ENCODE results near the gene UBAC1.

DNA sequence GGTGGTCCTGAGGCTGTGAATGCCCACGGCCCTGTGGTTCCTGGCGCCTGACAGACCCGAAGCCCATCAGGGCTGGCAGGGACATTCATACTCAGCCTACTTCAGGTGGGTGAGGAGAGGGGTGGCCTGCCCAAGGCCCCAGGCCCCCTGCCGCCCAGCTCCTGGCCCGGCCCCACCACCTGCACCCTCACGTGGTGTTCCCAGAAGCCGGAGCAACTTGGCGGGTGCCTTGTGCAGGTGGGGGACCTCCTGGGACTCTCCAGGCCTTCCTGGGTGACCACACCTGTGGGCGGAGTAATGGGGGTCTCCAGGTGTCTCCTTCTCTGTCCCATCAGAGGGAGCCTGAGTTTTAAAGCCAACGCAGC is 36.8 kb upstream of the UBAC1 start:
- TF ChIP-seq MAX (IDR thresholded peaks at IDR 0.05; ENCODE audit: low read depth, low read length) (no peak), EZH2 (IDR thresholded peaks at IDR 0.05; ENCODE audit: borderline replicate concordance, control insufficient read depth, low read depth, low read length) (no peak), MLLT1 (IDR thresholded peaks at IDR 0.05) (no peak), KDM1A (IDR thresholded peaks at IDR 0.05; ENCODE audit: borderline replicate concordance) (no peak), ESRRA (IDR thresholded peaks at IDR 0.05; ENCODE audit: low read length) (no peak), CREB1 (IDR thresholded peaks at IDR 0.05; ENCODE audit: low read depth) (no peak), MYC (IDR thresholded peaks at IDR 0.05; ENCODE audit: insufficient read depth, insufficient read length, insufficient replicate concordance, low read length, severe bottlenecking) (no peak)
- TF ChIP-seq, protein P1, sequence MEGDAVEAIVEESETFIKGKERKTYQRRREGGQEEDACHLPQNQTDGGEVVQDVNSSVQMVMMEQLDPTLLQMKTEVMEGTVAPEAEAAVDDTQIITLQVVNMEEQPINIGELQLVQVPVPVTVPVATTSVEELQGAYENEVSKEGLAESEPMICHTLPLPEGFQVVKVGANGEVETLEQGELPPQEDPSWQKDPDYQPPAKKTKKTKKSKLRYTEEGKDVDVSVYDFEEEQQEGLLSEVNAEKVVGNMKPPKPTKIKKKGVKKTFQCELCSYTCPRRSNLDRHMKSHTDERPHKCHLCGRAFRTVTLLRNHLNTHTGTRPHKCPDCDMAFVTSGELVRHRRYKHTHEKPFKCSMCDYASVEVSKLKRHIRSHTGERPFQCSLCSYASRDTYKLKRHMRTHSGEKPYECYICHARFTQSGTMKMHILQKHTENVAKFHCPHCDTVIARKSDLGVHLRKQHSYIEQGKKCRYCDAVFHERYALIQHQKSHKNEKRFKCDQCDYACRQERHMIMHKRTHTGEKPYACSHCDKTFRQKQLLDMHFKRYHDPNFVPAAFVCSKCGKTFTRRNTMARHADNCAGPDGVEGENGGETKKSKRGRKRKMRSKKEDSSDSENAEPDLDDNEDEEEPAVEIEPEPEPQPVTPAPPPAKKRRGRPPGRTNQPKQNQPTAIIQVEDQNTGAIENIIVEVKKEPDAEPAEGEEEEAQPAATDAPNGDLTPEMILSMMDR (IDR thresholded peaks at IDR 0.05 in 2 of 3, conservative IDR thresholded peaks at IDR 0.05 in 1 of 3; ENCODE audit: control insufficient read depth in 2 of 3, extremely low read depth in 1 of 3, insufficient read depth in 1 of 3, low read depth in 3 of 3, low read length in 3 of 3): no peak
- TF ChIP-seq, protein P2, sequence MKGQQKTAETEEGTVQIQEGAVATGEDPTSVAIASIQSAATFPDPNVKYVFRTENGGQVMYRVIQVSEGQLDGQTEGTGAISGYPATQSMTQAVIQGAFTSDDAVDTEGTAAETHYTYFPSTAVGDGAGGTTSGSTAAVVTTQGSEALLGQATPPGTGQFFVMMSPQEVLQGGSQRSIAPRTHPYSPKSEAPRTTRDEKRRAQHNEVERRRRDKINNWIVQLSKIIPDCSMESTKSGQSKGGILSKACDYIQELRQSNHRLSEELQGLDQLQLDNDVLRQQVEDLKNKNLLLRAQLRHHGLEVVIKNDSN (IDR thresholded peaks at IDR 0.05; ENCODE audit: borderline replicate concordance, extremely low read length, insufficient read depth, low read depth, low read length): no peak
